ENCODE data around the gene EME1.
A peak's percentile ranks its signal among the peaks of the same experiment; 100 is the strongest.
"Not testable (repeated sequence)": the region's sequence is repeated elsewhere in the genome, so short reads cannot be mapped to it uniquely, and the experiment has no call there.

The EME1 gene, protein sequence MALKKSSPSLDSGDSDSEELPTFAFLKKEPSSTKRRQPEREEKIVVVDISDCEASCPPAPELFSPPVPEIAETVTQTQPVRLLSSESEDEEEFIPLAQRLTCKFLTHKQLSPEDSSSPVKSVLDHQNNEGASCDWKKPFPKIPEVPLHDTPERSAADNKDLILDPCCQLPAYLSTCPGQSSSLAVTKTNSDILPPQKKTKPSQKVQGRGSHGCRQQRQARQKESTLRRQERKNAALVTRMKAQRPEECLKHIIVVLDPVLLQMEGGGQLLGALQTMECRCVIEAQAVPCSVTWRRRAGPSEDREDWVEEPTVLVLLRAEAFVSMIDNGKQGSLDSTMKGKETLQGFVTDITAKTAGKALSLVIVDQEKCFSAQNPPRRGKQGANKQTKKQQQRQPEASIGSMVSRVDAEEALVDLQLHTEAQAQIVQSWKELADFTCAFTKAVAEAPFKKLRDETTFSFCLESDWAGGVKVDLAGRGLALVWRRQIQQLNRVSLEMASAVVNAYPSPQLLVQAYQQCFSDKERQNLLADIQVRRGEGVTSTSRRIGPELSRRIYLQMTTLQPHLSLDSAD

DNA sequence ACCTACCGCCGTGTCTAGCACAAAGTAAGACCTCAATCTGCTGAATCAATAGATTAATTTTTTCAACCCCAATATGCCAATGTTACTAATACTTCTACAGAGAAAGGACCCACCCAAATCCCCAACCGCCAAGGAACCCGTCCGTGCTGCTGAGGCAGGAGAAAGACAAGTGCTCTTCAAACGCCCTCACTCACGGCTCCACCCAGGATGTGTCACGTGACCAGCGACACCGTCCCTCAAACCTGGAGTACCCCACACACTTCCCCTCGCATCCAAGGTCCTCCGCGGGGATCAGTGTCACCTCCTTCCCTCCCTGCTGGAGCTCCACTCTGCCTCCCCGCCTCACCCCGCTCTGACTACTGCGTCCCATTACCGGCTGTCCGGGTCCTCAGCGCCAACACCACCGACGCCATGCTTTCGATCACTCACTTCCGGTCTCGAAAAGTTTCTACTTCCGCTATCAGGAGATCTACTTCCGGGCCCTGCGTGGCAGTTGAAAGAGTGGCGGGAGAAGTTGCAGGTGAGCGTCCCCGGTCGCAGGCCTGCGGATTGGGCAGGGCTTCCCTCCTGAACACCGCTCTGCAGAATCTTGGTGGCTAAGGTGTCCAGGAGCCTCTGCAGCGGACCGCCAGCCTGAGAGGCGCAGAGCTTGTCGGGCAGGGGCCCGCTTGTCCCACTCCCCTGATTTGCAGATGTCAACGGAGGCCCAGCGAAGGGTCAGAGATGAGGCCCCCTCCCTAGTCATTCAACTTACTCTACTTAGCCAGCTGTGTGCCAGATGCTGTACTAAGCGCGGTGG, at the start of gene EME1, which contains the start of gene MRPL27:
EME1 (plus strand) TSS at position 472 of the 799 bp plus-strand sequence. CDS start 1,980 bp downstream, outside the sequence.
MRPL27 (minus strand) TSS at position 427 of the 799 bp plus-strand sequence; CDS start at position 413, 14 bp downstream.
- DNase-seq (ENCODE audit: low spot score) = peak; percentile 84

DNA sequence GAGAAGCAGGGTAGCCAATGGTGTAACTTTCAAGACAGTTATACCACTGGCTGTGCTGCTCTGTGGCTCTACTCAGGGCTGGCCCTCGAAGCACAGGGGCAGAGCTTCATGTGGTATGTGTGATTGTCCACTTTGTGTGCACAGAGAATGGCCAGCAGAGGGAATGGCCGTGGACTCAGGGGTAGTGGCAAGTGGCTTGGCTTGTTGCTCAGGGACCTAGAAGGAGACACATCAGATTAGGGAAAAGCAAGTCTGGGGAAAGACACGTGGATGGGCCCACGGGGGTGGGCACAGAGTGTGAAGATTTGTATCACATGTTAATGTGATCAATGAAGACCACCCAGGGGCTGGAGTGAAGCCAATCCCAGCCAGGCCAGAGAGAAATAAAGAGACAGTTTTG, 47.1 kb upstream of the EME1 start:
- no peak for DNase-seq (ENCODE audit: low spot score)

DNA sequence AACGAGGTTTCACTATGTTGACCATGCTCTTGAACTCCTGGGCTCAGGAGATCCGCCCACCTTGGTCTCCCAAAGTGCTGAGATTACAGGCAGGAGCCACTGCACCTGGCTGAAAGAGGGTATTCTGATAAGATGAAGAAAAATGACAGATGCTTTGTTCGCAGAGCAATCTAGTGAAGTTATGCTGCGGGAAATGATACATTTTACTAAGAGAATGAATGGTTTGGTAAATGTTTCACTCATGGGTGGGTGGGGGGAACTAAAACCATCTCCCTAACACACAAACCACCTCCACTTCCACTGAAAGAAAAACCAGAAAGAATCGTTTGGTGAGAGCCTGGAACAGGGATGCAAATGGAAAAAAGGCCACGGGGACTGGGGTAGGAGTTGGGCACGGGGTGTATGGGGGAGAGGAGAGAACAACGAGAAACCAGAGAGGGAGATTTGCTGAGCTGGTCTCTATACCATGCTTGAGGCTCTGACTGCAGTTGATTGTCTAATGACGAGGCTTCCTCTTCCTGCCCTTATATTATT, 46.1 kb upstream of the EME1 start:
- DNase-seq (ENCODE audit: low spot score) = no peak

DNA sequence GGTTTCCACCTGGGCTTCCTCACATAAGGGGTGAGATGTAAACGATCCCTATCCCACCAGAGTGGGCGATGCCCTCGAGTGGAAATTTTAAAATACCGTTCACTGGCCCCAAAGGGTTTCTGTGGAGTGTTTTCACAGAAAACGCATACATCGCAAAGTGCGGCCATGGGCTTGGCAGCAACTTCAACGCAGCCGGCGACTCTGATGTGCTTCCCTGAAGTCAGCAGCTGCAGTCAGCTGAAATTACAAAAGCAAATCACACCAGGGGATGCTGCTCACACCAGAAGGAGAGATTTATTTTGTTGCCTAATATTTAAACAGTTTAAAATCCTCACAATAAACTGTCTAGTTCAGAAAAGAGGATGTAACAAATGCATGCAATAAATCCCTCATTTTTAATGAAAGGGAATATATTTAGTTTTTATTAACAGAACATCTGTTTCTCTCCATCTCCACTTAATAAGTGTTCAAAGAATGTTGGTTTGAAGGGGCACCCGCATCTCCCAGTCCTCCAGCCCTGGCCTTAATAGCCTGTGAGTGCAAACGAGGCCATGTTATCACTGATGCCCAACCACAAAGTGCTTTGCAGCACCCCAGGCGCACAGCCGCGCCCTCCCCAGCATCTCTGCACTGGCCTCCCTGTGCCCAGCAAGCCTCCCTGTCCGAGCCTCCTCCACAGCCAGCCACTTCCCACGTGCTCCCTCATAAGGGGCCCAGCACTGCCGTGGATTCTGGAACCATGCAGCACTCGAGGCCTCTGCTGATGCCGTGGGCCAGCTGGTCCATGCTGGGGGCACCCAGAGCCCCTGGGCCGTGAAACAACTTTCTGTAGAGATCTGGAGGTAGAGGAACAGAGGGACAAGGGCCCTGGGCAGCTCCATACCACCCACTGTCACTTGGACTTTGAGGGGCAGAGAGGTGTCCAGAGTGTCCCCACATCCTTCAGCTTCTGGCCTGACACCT, 44.4 kb upstream of the EME1 start:
- no peak for DNase-seq (ENCODE audit: low spot score)

DNA sequence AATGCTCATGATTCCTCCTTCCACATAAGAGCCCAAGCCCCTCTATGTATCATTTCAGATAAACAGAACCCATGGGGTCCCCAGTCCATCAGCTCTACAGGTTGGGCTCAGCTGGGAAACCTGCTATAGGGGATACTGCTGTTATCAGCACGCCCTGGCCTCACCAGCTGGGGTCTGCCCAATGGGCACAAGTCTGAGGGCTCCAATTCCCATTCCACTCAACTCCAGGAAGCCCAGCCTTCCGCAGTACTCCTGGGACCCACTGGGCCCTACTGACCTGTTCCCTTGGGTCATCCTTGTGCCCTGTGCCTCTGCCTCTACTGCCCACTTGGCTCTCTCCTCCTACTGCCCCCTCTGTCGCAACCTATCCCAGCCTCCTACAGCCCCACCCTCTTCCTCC, 43.3 kb upstream of the EME1 start:
- DNase-seq (ENCODE audit: low spot score) = no peak

DNA sequence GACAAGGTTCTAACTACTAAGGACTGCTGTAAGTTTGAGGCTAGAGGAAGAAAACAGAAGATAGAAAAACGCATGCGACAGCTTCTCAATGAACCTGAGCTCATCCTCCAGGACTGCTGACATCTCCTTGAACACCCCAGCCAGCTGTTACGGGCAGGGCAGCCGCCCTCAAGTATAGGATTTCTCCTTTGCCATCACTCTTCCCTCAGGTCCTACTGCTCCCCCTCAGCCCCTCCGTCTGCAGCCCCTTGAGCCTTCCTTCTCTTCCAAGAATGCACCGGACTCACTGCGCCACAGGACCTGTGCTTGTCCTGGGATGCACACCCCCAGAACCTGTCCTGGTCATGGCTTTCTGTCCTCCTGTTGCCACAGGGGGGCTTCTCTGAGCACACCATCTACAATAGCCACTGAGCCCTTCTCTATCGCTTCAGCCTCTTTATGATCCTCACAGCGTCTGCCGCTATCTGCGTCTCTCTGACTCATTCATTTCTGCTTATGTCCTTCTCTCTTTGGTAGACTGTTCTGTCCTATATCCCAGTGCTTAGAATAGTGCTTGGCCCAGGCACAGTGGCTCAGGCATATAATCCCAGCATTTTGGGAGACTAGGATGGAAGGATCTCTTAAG, 42.8 kb upstream of the EME1 start:
- no peak for DNase-seq (ENCODE audit: low spot score)

DNA sequence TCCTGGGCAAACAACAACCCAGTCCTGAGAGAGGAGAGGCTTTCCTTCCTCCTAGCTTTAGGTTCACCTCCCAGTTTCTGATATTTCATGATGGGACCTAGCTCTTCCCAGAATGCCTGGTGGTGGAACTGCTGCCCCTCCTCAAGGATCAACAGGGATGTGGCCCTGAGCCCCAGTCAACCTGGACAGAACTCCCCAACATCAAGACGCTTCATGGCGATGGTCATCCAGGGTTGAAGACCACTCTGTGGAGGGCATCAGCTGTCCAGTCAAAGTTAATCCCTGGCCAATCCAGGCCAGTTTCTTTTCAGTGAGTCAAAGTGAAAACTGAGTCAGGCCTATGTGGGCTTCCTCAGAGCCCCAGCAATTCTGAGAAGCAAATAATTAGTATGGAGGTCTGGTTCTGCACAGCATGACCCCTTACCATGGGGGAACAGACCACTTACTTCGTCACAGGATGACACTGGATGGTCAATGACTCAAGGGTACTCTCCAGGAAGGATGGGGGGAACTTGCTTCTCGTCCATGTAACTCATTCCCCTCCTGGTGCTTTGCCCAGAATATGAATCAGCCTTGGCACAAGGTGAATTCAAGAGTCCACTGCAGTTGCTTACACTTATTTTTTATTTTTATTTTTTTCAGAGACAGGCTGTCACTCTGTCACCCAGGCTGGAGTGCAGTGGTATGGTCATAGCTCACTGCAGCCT, 41.8 kb upstream of the EME1 start:
- no peak for DNase-seq (ENCODE audit: low spot score)

DNA sequence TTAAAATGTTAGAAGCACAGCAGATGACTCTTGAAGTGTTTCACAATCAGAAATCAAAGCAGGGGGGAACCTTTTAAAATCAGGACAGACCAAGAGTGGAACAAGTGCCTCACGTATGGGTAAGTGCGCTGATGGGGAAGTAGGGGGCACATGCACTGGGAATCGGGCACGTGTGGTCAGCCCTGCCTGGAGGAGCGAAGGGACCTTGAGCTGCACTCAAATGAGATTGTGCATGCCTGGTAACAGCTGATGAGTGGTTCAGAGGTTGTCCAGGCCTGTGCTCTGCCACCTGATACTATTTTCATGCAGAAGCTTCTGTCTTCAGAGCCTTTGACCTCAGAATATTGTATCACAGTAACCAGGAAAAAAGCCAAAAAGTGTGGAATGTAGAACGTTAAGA, 40.8 kb upstream of the EME1 start:
- no peak for DNase-seq (ENCODE audit: low spot score)

DNA sequence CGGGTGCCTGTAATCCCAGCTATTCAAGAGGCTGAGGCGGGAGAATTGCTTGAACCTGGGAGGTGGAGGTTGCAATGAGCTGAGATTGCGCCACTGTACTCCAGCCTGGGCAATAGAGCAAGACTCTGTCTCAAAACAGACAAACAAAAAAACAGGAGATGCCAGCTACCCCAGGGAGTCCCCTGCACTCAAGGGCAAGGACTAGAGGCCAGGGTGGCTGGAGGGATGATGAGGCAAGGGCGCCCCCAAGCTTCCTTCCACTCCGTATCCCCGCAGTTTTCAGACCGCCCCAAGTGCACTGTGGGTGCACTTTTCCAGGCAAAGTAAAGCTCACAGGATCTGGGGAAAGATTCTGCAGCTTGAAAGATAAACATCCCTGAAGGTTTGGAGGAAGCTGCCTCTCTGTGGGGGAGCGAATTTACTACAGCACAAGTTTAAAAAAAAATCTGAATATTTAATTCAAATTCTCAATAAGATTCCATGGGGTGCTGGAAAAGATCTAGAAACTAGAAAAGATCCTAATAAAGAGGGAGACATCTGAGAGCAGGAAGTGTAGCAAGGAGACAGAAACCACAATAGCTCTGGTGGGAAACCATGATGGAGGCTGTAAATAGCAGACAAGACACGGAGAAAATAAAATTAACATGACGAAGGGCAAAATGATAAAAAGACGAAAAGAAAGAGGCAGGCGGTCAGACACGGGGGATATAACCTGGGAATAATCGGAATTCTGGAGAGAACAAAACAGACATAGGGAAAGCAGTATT, 39.6 kb upstream of the EME1 start:
- DNase-seq (ENCODE audit: low spot score) = not testable (repeated sequence)

DNA sequence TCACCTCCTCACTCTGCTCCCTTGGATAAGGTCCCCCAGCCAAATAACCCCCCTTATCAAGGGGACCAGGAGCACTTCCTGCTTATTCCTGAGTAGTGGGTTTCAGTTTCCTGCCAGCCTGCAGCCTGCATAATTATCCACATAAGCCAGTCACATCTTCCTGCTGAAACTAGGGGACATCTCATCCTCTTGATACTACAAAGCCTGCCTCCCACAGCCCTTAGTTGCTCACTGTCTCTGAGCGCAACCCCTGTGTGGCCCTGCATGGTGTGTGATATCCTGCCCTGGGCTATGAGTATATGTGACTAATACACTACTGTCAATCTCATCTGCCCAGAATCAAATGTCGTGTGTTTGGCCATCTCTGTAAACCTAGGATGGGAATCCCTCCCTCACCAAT, 35.1 kb upstream of the EME1 start:
- DNase-seq (ENCODE audit: low spot score) = no peak

DNA sequence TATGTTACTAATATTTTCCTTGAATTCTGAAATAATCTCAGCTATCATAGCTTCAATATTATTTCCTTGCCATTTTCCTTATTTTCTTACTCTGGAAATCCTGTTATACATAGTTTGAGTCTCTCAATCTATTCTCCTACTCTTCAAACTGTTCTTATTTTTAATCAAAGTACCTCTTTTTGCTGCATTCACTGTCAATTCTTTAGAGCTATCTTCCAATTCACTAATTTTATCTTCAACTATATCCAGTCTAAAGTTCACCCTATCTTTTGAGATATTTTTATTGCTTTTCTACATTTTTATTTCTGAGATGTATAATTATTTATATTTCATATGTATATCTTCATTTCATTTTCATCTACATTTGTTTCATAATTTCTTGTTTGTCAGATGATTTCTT, 34.4 kb upstream of the EME1 start:
- no peak for DNase-seq (ENCODE audit: low spot score)

DNA sequence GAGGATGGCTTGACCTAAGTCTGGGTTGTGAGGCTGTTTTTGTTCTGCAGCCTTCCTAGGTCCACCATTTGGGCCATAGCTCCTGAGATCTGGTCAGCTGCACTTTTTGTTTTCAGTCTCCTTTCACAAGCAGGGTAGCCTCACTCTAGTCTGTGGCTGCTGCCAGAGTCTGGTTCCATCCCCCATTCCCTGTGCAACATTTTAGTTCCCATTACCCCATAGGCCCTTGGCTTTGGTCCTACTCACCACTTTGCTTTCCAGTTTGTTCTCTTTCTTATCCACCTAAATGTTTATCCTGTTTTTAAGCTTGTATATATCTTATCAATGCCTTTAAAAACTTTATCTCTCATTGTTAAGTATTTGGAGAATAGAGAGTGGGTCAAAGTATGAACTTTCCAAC, 33.6 kb upstream of the EME1 start:
- DNase-seq (ENCODE audit: low spot score) = no peak

DNA sequence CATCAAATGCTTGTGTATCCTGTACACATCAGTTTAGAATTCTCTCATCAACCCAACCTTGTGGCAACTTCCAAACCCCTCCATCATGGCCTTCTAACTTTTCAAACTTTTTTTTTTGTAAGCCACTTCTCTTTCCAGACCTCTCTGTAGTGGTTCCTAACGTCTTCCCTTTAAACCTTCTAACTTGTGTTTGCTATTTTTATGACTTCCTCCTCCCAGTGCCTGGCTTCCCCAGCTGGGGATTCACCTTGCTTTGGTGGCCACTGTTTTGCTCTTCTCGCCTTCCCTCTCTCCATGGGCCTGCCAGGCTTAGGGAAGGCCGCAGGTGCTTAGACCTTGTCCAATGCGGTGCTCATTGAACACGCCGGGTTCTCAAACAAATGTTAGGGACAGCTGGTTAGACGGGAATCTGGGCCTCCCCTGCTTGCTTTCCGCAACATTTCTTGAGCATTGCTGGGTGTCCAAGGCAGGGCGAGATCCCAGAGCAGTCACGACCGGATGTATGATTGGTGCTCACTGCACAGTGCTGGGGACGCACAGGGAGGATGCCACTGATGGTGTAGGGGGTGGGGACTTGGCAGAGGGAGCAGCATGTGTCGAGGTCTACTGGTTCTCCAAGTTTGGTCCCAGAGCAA, 28.2 kb upstream of the EME1 start:
- DNase-seq (ENCODE audit: low spot score) = no peak

DNA sequence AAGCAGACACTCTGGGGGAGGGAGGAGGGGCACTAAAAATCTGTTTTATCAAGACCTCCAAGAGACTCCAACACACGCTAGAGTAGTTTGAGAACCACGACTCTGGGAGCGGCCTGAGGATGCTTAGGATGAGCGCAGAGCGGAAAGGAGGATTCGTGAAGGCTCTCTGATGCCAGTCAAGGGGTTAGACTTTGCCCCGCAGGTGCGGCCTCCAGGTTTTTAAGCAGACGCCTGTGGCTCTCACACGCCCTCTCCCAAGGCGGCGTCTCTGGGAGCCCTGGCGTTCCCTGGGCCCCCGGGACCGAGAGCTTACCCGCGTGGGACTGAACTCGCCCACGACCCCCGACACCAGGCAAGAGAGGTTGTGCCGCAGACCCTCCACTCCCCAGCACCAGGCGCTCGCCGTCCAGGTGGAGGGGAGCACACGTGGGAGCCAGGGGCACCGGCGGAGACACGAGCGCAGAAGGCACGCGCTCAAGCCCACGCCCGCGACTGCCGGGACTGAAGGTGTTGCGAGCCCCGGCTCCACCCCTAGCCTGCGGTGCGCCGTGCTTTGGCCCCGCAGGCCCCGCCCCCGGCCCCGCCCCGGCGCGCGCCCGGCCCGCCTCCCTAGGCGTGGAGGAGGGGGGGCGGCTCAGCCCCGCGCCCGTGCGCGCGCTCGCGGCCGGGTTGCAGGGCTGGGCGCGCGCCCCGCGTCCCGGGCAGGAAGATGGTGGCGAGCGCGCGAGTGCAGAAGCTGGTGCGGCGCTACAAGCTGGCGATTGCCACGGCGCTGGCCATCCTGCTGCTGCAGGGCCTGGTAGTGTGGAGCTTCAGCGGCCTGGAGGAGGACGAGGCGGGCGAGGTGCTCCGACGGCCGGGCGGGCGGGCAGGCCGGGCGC, 27.4 kb upstream of the EME1 start, which contains the start of gene XYLT2:
XYLT2 (plus strand) TSS at position 695 of the 881 bp plus-strand sequence; CDS start at position 710, 15 bp downstream.
- DNase-seq (ENCODE audit: low spot score) = peak; percentile 91

DNA sequence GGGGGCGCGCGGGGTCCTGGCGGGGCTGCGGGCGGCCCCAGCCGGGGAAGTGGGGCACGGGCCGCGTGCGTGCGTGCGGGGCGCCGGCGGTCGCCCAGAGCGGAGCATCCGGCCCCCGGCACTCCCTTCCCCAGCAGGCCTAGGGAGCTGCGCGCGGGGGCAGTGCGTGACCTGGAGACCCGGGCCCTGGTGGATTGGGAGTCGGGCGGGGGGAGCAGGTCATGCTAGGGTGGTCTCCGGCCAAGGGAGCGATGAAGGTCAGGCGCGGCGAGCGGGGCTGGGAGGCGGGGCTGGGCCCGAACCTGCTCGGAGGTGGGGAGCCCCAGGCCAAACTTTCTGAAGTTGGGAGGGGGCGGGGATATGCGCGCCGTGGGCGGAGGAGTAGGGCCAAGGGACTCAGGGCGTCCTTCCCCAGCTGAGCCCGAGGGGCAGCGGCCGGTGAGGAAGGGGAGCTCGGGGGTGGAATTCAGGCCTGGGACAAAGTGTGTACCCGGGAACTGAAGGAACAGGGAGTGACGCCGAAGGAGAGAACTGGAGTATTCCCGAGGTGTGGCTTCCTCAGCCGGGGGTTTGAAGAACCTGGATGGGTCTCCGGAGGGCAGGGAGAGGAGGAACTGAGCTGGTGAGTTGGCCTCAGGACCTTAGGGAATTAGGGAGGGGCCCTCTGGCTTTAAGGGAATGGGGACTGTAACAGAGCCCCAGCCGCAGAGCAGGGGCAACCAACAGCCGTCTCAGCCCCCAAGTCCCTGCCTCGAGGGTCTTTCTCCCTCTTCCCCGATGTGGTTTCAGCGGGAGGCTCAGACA, 26.5 kb upstream of the EME1 start:
- no peak for DNase-seq (ENCODE audit: low spot score)

DNA sequence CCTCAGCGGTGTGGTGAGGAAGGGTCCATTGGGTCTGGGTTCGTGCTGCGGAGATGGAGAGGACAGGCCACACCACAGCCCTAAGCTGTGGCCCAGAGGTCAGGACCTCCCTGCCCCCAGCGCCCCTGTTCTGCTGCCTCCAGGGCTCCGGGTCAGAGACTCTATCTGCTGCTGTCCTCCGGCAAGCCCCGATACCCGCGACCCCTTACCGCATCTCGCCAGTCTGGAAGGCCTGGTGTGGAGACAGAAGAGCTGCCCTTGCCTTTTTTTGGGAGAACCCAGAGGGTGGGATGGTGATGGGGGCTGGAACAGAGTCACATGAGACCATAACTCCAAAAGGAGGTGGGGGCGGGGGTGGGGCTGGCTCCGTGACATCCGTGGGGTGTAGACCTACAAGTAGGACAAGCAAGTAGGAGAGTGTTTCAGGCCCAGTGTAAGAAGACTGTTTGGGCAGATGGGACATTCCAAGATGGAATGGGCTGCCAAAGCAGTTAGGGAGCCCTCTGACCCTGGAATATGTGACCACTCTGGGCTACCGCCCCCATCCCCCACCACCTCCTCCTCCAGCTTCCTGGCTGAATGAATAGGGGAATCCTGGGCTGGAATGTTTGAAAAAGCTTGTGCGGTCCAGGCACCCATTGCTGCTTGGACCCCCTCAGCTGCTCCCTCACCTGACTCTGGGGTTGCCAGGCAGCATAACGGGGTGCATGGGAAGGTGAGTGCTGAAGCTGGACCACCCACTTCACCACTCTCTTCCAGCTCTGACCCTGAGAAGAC, 25.7 kb upstream of the EME1 start:
- DNase-seq (ENCODE audit: low spot score) = no peak

Data from CD4-positive, alpha-beta T cell treated with Interleukin-6 at 100 ng/mL for 8 hours (primary cell).